ENCODE results near the gene PGLYRP4.

Gene PGLYRP4

DNA sequence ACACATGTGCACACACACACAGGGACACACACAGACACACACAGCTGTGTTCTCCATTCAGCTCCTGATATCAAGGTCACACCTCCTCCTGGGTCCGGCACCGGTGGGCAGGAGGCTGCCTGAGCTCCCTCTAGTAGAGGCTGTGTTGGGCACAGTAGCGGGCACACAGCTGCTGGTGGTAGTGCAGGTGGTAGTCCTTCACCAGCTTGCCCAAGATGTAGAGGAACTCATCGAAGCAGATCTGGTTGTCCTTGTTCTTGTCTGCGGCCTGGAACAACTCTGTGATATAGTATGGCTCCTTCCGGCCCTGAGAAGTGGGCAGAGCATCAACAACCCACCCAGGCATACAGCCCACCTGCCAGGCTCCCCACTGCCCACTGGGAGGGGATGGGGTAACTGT is 47.8 kb upstream of the PGLYRP4 start:
- WGBS = 66% methylated on average over 6 of the region's 6 CpGs
- Histone ChIP-seq H2BK12ac (ENCODE audit: low read length in 2 of 2) (no peak overlapping the region), H2BK15ac (ENCODE audit: low read depth, poor library complexity, severe bottlenecking) (no peak overlapping the region), H3K79me1 (replicated peaks; ENCODE audit: low read length, poor library complexity, severe bottlenecking) (no peaks in the 10 kb centered on the region), H2BK120ac (ENCODE audit: low read depth, low read length) (no peak overlapping the region), H3K27me3 (ENCODE audit: control insufficient read depth in 1 of 2, insufficient read depth in 1 of 2, low read length in 2 of 2) (peaks cover 14 to 82% of the 10 kb centered on the region in 2 experiments), H3K4ac (ENCODE audit: low read depth in 1 of 2, low read length in 2 of 2) (no peak overlapping the region), H2AFZ (ENCODE audit: low read depth, low read length) (no peak overlapping the region), H3K36me3 (ENCODE audit: control insufficient read depth in 1 of 2, insufficient read depth in 2 of 2, low read depth in 1 of 2, low read length in 2 of 2) (no peaks in the 10 kb centered on the region), H3K23ac (ENCODE audit: low read length in 2 of 2) (no peak overlapping the region), H3K27ac (ENCODE audit: low read length, poor library complexity, severe bottlenecking) (no peak overlapping the region), H3K4me2 (ENCODE audit: low read length, poor library complexity, severe bottlenecking) (no peak overlapping the region), H2AK5ac (ENCODE audit: low read length, severe bottlenecking) (no peak overlapping the region), H4K91ac (ENCODE audit: low read length) (no peak overlapping the region), H3K14ac (ENCODE audit: low read length in 2 of 2) (no peak overlapping the region), H3K18ac (ENCODE audit: low read depth in 1 of 2, low read length in 2 of 2) (no peak overlapping the region), H2BK5ac (ENCODE audit: low read depth, low read length, poor library complexity, severe bottlenecking) (no peak overlapping the region), H3K4me3 (ENCODE audit: insufficient read depth in 1 of 2, low read depth in 1 of 2, low read length in 2 of 2) (no peak overlapping the region), H3K9ac (ENCODE audit: low read length) (no peak overlapping the region), H3K9me3 (ENCODE audit: control insufficient read depth, low read length) (no peaks in the 10 kb centered on the region), H3K4me1 (ENCODE audit: control insufficient read depth, insufficient read depth, low read depth, low read length) (no peaks in the 10 kb centered on the region), H4K8ac (ENCODE audit: low read length) (no peak overlapping the region)
- no peak for DNase-seq

DNA sequence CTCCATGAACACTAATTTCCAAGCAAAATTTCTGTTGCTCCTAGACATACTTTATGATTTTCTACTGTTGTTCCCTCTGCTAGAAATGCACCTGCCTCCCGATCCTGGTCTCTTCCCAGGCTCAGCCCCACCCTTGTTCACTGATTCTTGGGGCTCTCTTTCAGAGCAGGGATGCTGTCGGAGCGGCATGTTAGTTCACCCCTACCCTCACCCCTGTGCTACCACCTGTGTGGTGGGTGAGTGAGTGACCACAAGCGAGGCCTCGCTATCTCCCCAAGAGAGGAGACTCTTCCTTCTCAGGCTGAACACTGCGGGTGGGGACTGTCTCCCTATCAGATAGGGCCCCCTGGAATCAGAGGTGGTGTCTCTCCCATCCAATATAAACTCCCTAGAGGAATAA is 47.1 kb upstream of the PGLYRP4 start:
- Histone ChIP-seq H3K4me3 (ENCODE audit: insufficient read depth in 1 of 2, low read depth in 1 of 2, low read length in 2 of 2) (no peak overlapping the region), H3K9ac (ENCODE audit: low read length) (no peak overlapping the region), H2BK15ac (ENCODE audit: low read depth, poor library complexity, severe bottlenecking) (no peak overlapping the region), H3K79me1 (replicated peaks; ENCODE audit: low read length, poor library complexity, severe bottlenecking) (no peaks in the 10 kb centered on the region), H2BK5ac (ENCODE audit: low read depth, low read length, poor library complexity, severe bottlenecking) (no peak overlapping the region), H3K4me2 (ENCODE audit: low read length, poor library complexity, severe bottlenecking) (no peak overlapping the region), H2AFZ (ENCODE audit: low read depth, low read length) (no peak overlapping the region), H3K36me3 (ENCODE audit: control insufficient read depth in 1 of 2, insufficient read depth in 2 of 2, low read depth in 1 of 2, low read length in 2 of 2) (no peaks in the 10 kb centered on the region), H2BK12ac (ENCODE audit: low read length in 2 of 2) (no peak overlapping the region), H3K23ac (ENCODE audit: low read length in 2 of 2) (no peak overlapping the region), H3K18ac (ENCODE audit: low read depth in 1 of 2, low read length in 2 of 2) (no peak overlapping the region), H3K27me3 (ENCODE audit: control insufficient read depth in 1 of 2, insufficient read depth in 1 of 2, low read length in 2 of 2) (peaks cover 15 to 83% of the 10 kb centered on the region in 2 experiments), H3K4me1 (ENCODE audit: control insufficient read depth, insufficient read depth, low read depth, low read length) (no peaks in the 10 kb centered on the region), H2BK120ac (ENCODE audit: low read depth, low read length) (no peak overlapping the region), H4K8ac (ENCODE audit: low read length) (no peak overlapping the region), H3K4ac (ENCODE audit: low read depth in 1 of 2, low read length in 2 of 2) (no peak overlapping the region), H3K9me3 (ENCODE audit: control insufficient read depth, low read length) (no peaks in the 10 kb centered on the region), H4K91ac (ENCODE audit: low read length) (no peak overlapping the region), H2AK5ac (ENCODE audit: low read length, severe bottlenecking) (no peak overlapping the region), H3K14ac (ENCODE audit: low read length in 2 of 2) (no peak overlapping the region), H3K27ac (ENCODE audit: low read length, poor library complexity, severe bottlenecking) (no peak overlapping the region)
- WGBS = 77% methylated on average over 6 of the region's 6 CpGs
- DNase-seq = no peak

DNA sequence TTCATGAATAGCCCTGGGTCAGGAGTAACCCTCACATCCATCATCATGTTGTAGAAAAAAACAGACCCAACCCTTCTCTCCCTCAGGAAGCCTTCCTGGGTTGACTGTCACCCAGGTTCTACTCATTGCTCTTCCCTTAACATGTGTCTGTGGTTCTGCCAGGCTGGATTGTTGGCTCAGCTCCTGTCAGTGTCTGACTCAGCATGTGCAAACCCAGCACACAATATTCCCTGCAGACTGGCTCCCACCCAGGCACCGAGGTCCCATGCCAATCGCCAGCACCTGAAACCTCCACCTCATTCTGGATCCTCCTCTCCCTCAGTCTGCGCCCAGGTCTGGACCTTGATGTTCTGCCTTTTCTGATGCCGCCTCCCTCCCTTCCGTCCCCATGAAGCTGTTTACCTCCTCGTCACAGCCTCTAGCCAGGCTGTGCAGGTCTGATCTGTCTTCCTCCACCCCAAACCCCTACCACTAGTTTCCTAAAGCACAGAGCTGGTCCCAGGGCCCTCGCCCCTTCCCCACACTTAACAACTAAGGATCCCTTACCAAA is 46.6 kb upstream of the PGLYRP4 start:
- no peak overlapping the region for H2BK120ac ChIP-seq (ENCODE audit: low read depth, low read length)
- no peak overlapping the region for H2BK15ac ChIP-seq (ENCODE audit: low read depth, poor library complexity, severe bottlenecking)
- no peaks in the 10 kb centered on the region for H3K9me3 ChIP-seq (ENCODE audit: control insufficient read depth, low read length)
- H2AFZ ChIP-seq (ENCODE audit: low read depth, low read length) = no peak overlapping the region
- no peak overlapping the region for H3K23ac ChIP-seq (ENCODE audit: low read length in 2 of 2)
- H4K8ac ChIP-seq (ENCODE audit: low read length) = no peak overlapping the region
- no peak overlapping the region for H3K4me3 ChIP-seq (ENCODE audit: insufficient read depth in 1 of 2, low read depth in 1 of 2, low read length in 2 of 2)
- H3K9ac ChIP-seq (ENCODE audit: low read length) = no peak overlapping the region
- H2AK5ac ChIP-seq (ENCODE audit: low read length, severe bottlenecking) = no peak overlapping the region
- H3K14ac ChIP-seq (ENCODE audit: low read length in 2 of 2) = no peak overlapping the region
- H4K91ac ChIP-seq (ENCODE audit: low read length) = no peak overlapping the region
- H3K4me1 ChIP-seq (ENCODE audit: control insufficient read depth, insufficient read depth, low read depth, low read length) = no peaks in the 10 kb centered on the region
- H2BK12ac ChIP-seq (ENCODE audit: low read length in 2 of 2) = no peak overlapping the region
- H3K27me3 ChIP-seq (ENCODE audit: control insufficient read depth in 1 of 2, insufficient read depth in 1 of 2, low read length in 2 of 2) = peaks cover 17 to 88% of the 10 kb centered on the region in 2 experiments
- DNase-seq = no peak
- no peak overlapping the region for H3K27ac ChIP-seq (ENCODE audit: low read length, poor library complexity, severe bottlenecking)
- H2BK5ac ChIP-seq (ENCODE audit: low read depth, low read length, poor library complexity, severe bottlenecking) = no peak overlapping the region
- H3K4me2 ChIP-seq (ENCODE audit: low read length, poor library complexity, severe bottlenecking) = no peak overlapping the region
- H3K4ac ChIP-seq (ENCODE audit: low read depth in 1 of 2, low read length in 2 of 2) = no peak overlapping the region
- H3K79me1 ChIP-seq (replicated peaks; ENCODE audit: low read length, poor library complexity, severe bottlenecking) = no peaks in the 10 kb centered on the region
- H3K36me3 ChIP-seq (ENCODE audit: control insufficient read depth in 1 of 2, insufficient read depth in 2 of 2, low read depth in 1 of 2, low read length in 2 of 2) = no peaks in the 10 kb centered on the region
- WGBS = 70% methylated on average over 7 of the region's 7 CpGs
- no peak overlapping the region for H3K18ac ChIP-seq (ENCODE audit: low read depth in 1 of 2, low read length in 2 of 2)

DNA sequence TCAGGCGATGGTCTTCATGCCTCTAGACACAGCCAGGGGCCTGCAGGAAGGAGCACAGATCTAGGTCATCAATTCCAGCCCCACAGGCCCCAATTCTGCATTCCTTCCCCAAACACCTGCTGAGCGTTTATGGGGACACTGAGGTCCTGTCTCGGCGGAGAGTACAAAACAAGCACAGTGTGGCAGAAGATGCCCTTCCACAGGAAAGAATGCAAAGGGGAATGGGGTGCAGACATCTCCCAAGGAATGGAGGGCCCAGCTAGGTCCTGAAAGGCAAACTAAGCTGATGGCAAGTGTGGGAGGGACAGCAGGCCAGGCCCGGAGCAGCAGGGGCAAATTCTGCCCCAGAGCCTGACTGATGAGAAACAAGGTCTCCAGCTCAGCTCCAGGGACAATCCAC is 45.8 kb upstream of the PGLYRP4 start:
- 84% methylated on average over 5 of the region's 5 CpGs for WGBS
- Histone ChIP-seq H4K91ac (ENCODE audit: low read length) (no peak overlapping the region), H3K23ac (ENCODE audit: low read length in 2 of 2) (no peak overlapping the region), H2BK120ac (ENCODE audit: low read depth, low read length) (no peak overlapping the region), H3K4me3 (ENCODE audit: insufficient read depth in 1 of 2, low read depth in 1 of 2, low read length in 2 of 2) (no peak overlapping the region), H3K9ac (ENCODE audit: low read length) (no peak overlapping the region), H3K4ac (ENCODE audit: low read depth in 1 of 2, low read length in 2 of 2) (no peak overlapping the region), H2AK5ac (ENCODE audit: low read length, severe bottlenecking) (no peak overlapping the region), H3K18ac (ENCODE audit: low read depth in 1 of 2, low read length in 2 of 2) (no peak overlapping the region), H2BK15ac (ENCODE audit: low read depth, poor library complexity, severe bottlenecking) (no peak overlapping the region), H3K36me3 (ENCODE audit: control insufficient read depth in 1 of 2, insufficient read depth in 2 of 2, low read depth in 1 of 2, low read length in 2 of 2) (no peaks in the 10 kb centered on the region), H3K27ac (ENCODE audit: low read length, poor library complexity, severe bottlenecking) (no peak overlapping the region), H3K9me3 (ENCODE audit: control insufficient read depth, low read length) (no peaks in the 10 kb centered on the region), H2AFZ (ENCODE audit: low read depth, low read length) (no peak overlapping the region), H3K79me1 (replicated peaks; ENCODE audit: low read length, poor library complexity, severe bottlenecking) (no peaks in the 10 kb centered on the region), H4K8ac (ENCODE audit: low read length) (no peak overlapping the region), H2BK5ac (ENCODE audit: low read depth, low read length, poor library complexity, severe bottlenecking) (no peak overlapping the region), H3K27me3 (ENCODE audit: control insufficient read depth in 1 of 2, insufficient read depth in 1 of 2, low read length in 2 of 2) (peaks cover 13 to 89% of the 10 kb centered on the region in 2 experiments), H3K4me2 (ENCODE audit: low read length, poor library complexity, severe bottlenecking) (no peak overlapping the region), H2BK12ac (ENCODE audit: low read length in 2 of 2) (no peak overlapping the region), H3K14ac (ENCODE audit: low read length in 2 of 2) (no peak overlapping the region), H3K4me1 (ENCODE audit: control insufficient read depth, insufficient read depth, low read depth, low read length) (no peaks in the 10 kb centered on the region)
- DNase-seq = no peak

Measured in mesenchymal stem cell (in vitro differentiated cells and primary cell).